ENCODE data around the gene ENOX1.

DNA sequence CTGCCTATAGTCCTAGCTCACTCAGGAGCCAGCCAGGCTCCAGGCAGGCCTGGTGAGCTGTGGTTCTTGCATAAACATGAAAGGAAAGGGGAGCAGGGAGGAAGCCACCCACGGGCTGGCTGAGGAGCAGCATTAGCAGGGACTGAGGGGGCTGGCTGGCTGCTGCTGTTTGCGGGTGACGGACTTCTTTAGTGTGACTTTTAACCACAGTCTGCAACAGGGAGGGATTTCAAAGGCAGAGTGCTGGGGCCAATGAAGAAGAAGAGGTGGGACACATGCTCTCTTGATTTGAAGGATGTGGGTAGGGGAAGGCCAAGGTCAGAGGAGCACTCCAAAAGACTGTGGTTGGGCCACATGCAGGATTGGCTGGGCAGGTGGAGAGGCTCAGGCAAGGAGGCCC is 540.4 kb downstream of the ENOX1 start:
- TF ChIP-seq, protein P1, sequence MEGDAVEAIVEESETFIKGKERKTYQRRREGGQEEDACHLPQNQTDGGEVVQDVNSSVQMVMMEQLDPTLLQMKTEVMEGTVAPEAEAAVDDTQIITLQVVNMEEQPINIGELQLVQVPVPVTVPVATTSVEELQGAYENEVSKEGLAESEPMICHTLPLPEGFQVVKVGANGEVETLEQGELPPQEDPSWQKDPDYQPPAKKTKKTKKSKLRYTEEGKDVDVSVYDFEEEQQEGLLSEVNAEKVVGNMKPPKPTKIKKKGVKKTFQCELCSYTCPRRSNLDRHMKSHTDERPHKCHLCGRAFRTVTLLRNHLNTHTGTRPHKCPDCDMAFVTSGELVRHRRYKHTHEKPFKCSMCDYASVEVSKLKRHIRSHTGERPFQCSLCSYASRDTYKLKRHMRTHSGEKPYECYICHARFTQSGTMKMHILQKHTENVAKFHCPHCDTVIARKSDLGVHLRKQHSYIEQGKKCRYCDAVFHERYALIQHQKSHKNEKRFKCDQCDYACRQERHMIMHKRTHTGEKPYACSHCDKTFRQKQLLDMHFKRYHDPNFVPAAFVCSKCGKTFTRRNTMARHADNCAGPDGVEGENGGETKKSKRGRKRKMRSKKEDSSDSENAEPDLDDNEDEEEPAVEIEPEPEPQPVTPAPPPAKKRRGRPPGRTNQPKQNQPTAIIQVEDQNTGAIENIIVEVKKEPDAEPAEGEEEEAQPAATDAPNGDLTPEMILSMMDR (IDR thresholded peaks at IDR 0.05; ENCODE audit: extremely low read depth in 1 of 2, insufficient read depth in 1 of 2, low read depth in 1 of 2, low read length in 2 of 2) = no peak
- TF ChIP-seq POLR2A (IDR thresholded peaks at IDR 0.05; ENCODE audit: low read depth, low read length) (no peak), POLR2AphosphoS5 (IDR thresholded peaks at IDR 0.05; ENCODE audit: insufficient read depth, low read depth, low read length) (no peak), JUN (IDR thresholded peaks at IDR 0.05; ENCODE audit: borderline replicate concordance, insufficient read depth, insufficient read length, low read depth) (no peak), EZH2 (IDR thresholded peaks at IDR 0.05; ENCODE audit: borderline replicate concordance, low read depth, low read length, severe bottlenecking) (no peak), MYC (IDR thresholded peaks at IDR 0.05; ENCODE audit: low read depth, low read length) (no peak)
- TF ChIP-seq, protein P2, sequence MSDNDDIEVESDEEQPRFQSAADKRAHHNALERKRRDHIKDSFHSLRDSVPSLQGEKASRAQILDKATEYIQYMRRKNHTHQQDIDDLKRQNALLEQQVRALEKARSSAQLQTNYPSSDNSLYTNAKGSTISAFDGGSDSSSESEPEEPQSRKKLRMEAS (IDR thresholded peaks at IDR 0.05; ENCODE audit: insufficient read depth, insufficient read length) = no peak
